Nucleus accumbens (tissue), 56 donors: Measurements from ENCODE around the gene RIC8B.
A peak's percentile ranks its signal among the peaks of the same experiment; 100 is the strongest.
"Not testable (repeated sequence)": the region's sequence is repeated elsewhere in the genome, so short reads cannot be mapped to it uniquely, and the experiment has no call there.

ENCODE experiments used
- DNase-seq, 56 donors: peaks; one replicate each; lab custom pipeline; 2025; lab: John Stamatoyannopoulos, UW

The RIC8B gene, protein sequence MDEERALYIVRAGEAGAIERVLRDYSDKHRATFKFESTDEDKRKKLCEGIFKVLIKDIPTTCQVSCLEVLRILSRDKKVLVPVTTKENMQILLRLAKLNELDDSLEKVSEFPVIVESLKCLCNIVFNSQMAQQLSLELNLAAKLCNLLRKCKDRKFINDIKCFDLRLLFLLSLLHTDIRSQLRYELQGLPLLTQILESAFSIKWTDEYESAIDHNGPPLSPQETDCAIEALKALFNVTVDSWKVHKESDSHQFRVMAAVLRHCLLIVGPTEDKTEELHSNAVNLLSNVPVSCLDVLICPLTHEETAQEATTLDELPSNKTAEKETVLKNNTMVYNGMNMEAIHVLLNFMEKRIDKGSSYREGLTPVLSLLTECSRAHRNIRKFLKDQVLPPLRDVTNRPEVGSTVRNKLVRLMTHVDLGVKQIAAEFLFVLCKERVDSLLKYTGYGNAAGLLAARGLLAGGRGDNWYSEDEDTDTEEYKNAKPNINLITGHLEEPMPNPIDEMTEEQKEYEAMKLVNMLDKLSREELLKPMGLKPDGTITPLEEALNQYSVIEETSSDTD

GRCh38 chr12:106774005-106774807 is at the start of gene RIC8B:
Gene RIC8B, plus strand, starts transcription at chr12:106774682. Its CDS starts 64 bp downstream, at chr12:106774746.
- peak; percentile 78 to 100 (median 98) for DNase-seq

- DNase-seq, result no peak
These were observed 49.5 kb upstream of the RIC8B start for GRCh38 chr12:106724934-106725333.

- DNase-seq, result not testable (repeated sequence)
These were observed 47.8 kb upstream of the RIC8B start for GRCh38 chr12:106726603-106727202.

DNA sequence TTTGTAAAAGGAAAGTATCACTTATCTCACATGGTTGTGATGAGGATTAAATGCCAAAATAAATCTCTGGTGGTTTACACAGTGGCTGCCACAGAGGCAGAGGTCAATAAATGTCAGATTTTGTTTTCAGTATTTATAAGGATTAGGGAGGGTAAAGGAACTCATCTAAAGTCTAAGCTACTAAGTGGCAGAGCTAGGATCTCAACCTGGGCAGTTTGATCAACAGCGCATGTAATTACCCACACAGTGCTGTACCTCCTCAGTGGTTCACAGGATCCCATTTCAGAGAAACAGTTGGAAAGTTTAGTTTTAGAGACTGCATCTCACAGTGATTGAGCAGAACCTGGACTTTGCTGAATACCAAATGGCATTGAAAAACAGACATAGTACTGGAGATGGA is 44.9 kb upstream of the RIC8B start:
- no peak for DNase-seq

DNA sequence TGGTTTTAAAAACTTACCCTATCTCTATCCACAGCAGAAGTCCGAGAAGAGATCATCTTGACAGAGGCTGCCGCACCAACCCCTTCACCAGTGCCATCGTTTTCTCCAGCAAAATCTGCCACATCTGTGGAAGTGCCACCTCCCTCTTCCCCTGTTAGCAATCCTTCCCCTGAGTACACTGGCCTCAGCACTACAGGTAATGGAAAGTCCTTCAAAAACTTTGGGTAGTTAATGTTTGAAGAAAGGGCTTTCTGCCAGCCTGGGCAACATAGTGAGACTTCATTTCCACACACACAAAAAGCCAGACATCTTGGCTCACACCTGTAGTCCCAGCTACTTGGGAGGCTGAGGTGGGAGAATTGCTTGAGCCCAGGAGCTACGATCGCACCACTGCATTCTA is 41.6 kb upstream of the RIC8B start:
- DNase-seq, result no peak

- no peak for DNase-seq
These were observed 40.8 kb upstream of the RIC8B start for GRCh38 chr12:106733660-106734059.

DNA sequence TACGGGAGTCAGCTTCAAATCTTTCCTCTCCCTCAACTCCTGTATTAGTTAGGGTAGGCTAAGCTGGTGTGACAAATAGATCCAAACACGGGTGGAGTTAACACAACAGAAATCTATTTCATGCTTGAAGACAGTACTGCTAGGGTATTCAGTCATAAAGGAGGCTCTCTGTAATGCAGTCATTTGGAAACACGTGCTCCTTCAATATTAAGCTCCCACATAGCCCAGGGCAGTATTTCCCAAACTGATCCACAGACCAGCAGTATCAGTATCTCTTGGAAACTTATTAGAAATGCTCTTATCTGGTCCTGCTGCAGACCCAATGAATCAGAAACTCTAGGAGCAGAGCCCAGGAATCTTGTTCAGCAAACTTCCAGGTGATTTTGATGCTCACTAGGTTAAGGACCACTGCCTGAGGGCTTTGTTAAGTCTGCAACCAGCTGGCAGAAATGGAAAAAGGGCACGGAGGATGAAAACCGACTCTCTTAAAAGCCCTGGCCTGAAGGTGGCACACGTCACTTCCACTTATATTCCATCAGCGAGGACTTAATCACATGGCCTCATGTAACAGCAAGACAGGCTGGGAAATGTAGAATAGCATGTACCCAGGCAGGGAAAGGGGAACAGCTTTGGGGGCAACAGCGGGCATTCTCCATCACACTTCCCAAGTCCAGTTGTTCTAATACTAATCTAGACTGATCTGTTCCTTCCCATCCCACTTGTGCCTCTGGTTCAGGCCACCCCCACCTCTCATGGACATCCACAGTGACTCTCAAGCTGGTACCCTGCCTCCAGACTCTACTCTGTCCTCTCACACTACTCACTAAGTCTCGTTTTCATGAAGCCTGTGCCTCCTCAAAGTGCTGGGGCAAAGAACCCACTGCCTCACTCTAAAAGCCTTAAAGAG is 38.2 kb upstream of the RIC8B start:
- DNase-seq, result no peak

GRCh38 chr12:106739318-106739717 is 35.2 kb upstream of the RIC8B start:
- DNase-seq, result no peak

- no peak for DNase-seq
These were observed 34.5 kb upstream of the RIC8B start for GRCh38 chr12:106739815-106740530.

DNA sequence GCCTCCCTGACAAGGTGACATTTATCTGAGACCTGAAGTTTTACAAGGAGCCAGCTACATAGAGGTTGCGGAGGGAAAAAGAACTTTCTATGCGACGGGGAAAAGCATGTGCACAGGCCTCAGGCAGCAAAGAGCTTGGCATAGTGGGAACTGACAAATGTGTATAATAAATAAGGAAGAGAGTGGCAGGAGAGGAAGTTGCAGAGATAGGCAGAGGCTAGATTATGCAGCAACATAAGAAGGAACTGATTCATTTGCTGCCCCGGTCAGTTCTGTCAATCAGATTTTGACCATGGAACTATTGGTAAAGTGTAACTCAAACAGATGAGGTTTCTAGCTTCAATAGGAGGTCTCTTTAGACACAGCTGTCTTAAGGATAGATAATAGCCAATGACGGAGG is 33.7 kb upstream of the RIC8B start:
- DNase-seq, result no peak

DNA sequence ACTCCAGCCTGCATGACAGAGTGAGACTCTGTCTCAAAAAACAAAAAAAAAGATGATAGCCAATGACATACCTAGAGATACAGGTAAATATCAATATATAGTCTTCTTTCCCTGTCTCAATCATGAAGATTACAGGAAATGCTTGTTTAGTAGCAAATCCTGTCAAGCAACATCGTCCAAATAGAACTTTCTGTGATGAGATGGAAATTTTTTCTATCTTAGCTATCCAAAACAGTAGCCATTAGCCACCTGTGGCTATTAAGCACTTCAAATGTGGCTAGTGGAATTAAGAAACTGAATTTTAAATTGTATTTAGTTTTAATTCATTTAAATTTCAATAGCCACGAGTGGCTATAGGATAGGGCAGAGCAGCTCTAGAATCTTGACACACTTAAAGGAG is 33.2 kb upstream of the RIC8B start:
- no peak for DNase-seq

- no peak for DNase-seq
These were observed 31.1 kb upstream of the RIC8B start for GRCh38 chr12:106743270-106743988.

DNA sequence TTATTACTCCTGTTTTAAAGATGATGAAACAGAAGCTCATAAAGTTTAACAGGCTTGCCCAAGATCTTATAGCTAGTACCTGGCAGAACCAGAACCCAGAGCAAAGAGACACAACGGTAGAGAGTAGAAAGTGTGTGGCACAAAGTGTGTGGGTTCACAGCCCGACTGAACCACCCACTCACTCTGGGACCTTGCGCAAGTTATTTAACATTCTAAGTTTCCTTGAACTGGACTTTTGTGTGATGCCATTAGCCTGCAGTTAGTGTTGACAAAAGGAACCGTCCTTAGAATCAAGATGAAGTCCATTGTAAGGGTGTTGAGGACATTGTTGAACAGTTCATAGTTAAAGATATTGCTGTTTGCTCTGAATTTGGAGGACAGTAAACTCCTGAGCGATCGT is 29.9 kb upstream of the RIC8B start:
- no peak for DNase-seq

GRCh38 chr12:106745181-106745745 is 29.2 kb upstream of the RIC8B start:
- DNase-seq, result peak in 1 of 56 donors; percentile 3

- no peak for DNase-seq
These were observed 26.5 kb upstream of the RIC8B start for GRCh38 chr12:106747973-106748436.

- no peak for DNase-seq
These were observed 24.0 kb upstream of the RIC8B start for GRCh38 chr12:106750524-106750923.

- DNase-seq, result peak in 9 of 56 donors; percentile 12 to 54 (median 36)
These were observed 21.0 kb upstream of the RIC8B start for GRCh38 chr12:106753526-106753925.

DNA sequence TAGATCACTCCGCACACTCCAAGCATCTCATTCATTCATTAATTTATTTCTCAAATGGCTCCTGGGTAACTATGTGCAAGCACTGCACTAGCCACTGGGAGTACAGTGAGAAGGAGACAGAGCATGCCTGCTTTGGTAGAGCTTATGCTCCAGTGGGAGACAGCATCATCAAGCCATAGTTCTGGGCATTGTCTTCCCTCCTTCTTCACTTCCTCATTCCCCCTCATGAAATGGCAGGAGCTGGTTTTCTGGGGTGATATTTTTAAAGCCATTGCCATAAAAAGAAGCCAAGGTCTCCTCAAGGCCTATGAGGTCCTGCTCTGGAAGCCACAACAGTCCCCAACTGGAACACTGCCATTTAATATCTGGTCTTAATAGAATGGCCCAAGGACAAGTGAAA is 20.2 kb upstream of the RIC8B start:
- no peak for DNase-seq
